NCI-H128 (cell line): ENCODE measurements around the gene REC8.
"Not testable (repeated sequence)": the region's sequence is repeated elsewhere in the genome, so short reads cannot be mapped to it uniquely, and the experiment has no call there.

Experiments used
- DNase-seq: peaks from one replicate; lab custom pipeline; 2025; ENCODE audit not compliant: unreplicated experiment; lab: John Stamatoyannopoulos, UW

The REC8 gene

GRCh38 chr14:24203249-24203886 lies 31.5 kb downstream of the REC8 start:
- not testable (repeated sequence) for DNase-seq

GRCh38 chr14:24204163-24205146 lies 32.6 kb downstream of the REC8 start:
- DNase-seq, result no peak

- DNase-seq, result no peak
These were observed 34.6 kb downstream of the REC8 start for GRCh38 chr14:24206260-24207103.

GRCh38 chr14:24207104-24207551 lies 35.2 kb downstream of the REC8 start:
- no peak for DNase-seq

- no peak for DNase-seq
These were observed 35.7 kb downstream of the REC8 start for GRCh38 chr14:24207625-24208024.

GRCh38 chr14:24211311-24211710 lies 39.4 kb downstream of the REC8 start:
- no peak for DNase-seq

- peak; percentile 85 for DNase-seq
These were observed 41.3 kb downstream of the REC8 start, which contains the start of gene CHMP4A for GRCh38 chr14:24212924-24213865. Gene CHMP4A (minus strand): TSS chr14:24213488. CDS start chr14:24213439, 49 bp downstream.

GRCh38 chr14:24213866-24214662 lies 42.2 kb downstream of the REC8 start:
- DNase-seq, result no peak

- peak; percentile 80 for DNase-seq
These were observed 43.8 kb downstream of the REC8 start, which contains the start of gene MDP1 for GRCh38 chr14:24215495-24216344. Gene MDP1 (minus strand): TSS chr14:24216066. CDS start chr14:24215955, 111 bp downstream.

GRCh38 chr14:24216345-24216699 lies 44.4 kb downstream of the REC8 start:
- no peak for DNase-seq

- not testable (repeated sequence) for DNase-seq
These were observed 45.0 kb downstream of the REC8 start for GRCh38 chr14:24216876-24217275.

GRCh38 chr14:24219080-24219479 lies 47.2 kb downstream of the REC8 start:
- no peak for DNase-seq

GRCh38 chr14:24219521-24219920 lies 47.6 kb downstream of the REC8 start:
- no peak for DNase-seq

GRCh38 chr14:24222987-24223386 lies 51.1 kb downstream of the REC8 start:
- DNase-seq, result not testable (repeated sequence)

GRCh38 chr14:24224618-24225071 lies 52.8 kb downstream of the REC8 start:
- no peak for DNase-seq

- DNase-seq, result no peak
These were observed 54.6 kb downstream of the REC8 start for GRCh38 chr14:24226473-24226872.

- DNase-seq, result no peak
These were observed 57.0 kb downstream of the REC8 start for GRCh38 chr14:24228902-24229301.
